ENCODE data around the gene ESR2. TPM values are rescaled to one million over a fixed set of nuclear protein-coding genes. Genes with fewer than 3 reads are reported as not detected.

ESR2 gene
- total and polyA plus RNA-seq, 7 experiments from 2014 or later = 0.07 to 0.19 (median 0.12) TPM; not detected in 2

- intact Hi-C loops (cut with micrococcal nuclease) = no loop called here
- CTCF ChIA-PET = no interaction called here
Observed at GRCh38 chr14:64115401-64115800, 178.8 kb downstream of the ESR2 start.

GRCh38 chr14:64114796-64115195 lies 179.4 kb downstream of the ESR2 start:
- intact Hi-C loops (cut with micrococcal nuclease) = no loop called here
- ChIA-PET POLR2A (no interaction called here), CTCF (no interaction called here)
- Mint-ChIP-seq H3K27ac (no peak overlapping the region), H3K4me3 (no peak overlapping the region), H3K36me3 (peaks cover 2 to 44% (median 27%) of the 10 kb centered on the region in 5 donors), H3K4me1 (no peaks in the 10 kb centered on the region), H3K9me3 (no peaks in the 10 kb centered on the region), H3K27me3 (no peaks in the 10 kb centered on the region)
- ATAC-seq (no peak), DNase-seq (no peak)
- H3K27ac ChIP-seq (ENCODE audit: low read depth, low read length) = no peak overlapping the region
- peaks cover 0 to 44% (median 38%) of the 10 kb centered on the region in 3 experiments for H3K36me3 ChIP-seq (ENCODE audit: control insufficient read depth in 2 of 3, insufficient read depth in 3 of 3, low read length in 3 of 3)
- no peaks in the 10 kb centered on the region for H3K4me1 ChIP-seq (ENCODE audit: control insufficient read depth in 2 of 2, insufficient read depth in 2 of 2, low read length in 2 of 2)
- no peaks in the 10 kb centered on the region for H3K9me3 ChIP-seq (ENCODE audit: control insufficient read depth in 2 of 3, low read length in 3 of 3)
- no peaks in the 10 kb centered on the region for H3K27me3 ChIP-seq (ENCODE audit: control insufficient read depth in 2 of 2, insufficient read depth in 2 of 2, low read length in 2 of 2)
- H3K4me3 ChIP-seq (ENCODE audit: low read length) = no peak overlapping the region

More at GRCh38 chr14:64115401-64115800, 178.8 kb downstream of the ESR2 start:
- Histone ChIP-seq H3K36me3 (ENCODE audit: control insufficient read depth in 2 of 3, insufficient read depth in 3 of 3, low read length in 3 of 3) (peaks cover 0 to 47% (median 38%) of the 10 kb centered on the region in 3 experiments), H3K9me3 (ENCODE audit: control insufficient read depth in 2 of 3, low read length in 3 of 3) (no peaks in the 10 kb centered on the region), H3K4me3 (ENCODE audit: low read length) (no peak overlapping the region), H3K27me3 (ENCODE audit: control insufficient read depth in 2 of 2, insufficient read depth in 2 of 2, low read length in 2 of 2) (no peaks in the 10 kb centered on the region), H3K4me1 (ENCODE audit: control insufficient read depth in 2 of 2, insufficient read depth in 2 of 2, low read length in 2 of 2) (no peaks in the 10 kb centered on the region), H3K27ac (ENCODE audit: low read depth, low read length) (no peak overlapping the region)
- Mint-ChIP-seq H3K4me1 (no peaks in the 10 kb centered on the region), H3K27ac (no peak overlapping the region), H3K36me3 (peaks cover 0 to 44% (median 27%) of the 10 kb centered on the region in 5 donors), H3K27me3 (no peaks in the 10 kb centered on the region), H3K9me3 (no peaks in the 10 kb centered on the region), H3K4me3 (no peak overlapping the region)
- no peak for DNase-seq
- POLR2A ChIA-PET = no interaction called here
- ATAC-seq = no peak

GRCh38 chr14:64114166-64114565 lies 180.0 kb downstream of the ESR2 start:
- ATAC-seq (no peak), DNase-seq (no peak)
- Mint-ChIP-seq H3K36me3 (peaks cover 4 to 38% (median 22%) of the 10 kb centered on the region in 5 donors), H3K4me1 (no peaks in the 10 kb centered on the region), H3K27ac (no peak overlapping the region), H3K27me3 (no peaks in the 10 kb centered on the region), H3K4me3 (no peak overlapping the region), H3K9me3 (no peaks in the 10 kb centered on the region)
- Histone ChIP-seq H3K27me3 (ENCODE audit: control insufficient read depth in 2 of 2, insufficient read depth in 2 of 2, low read length in 2 of 2) (no peaks in the 10 kb centered on the region), H3K27ac (ENCODE audit: low read depth, low read length) (no peak overlapping the region), H3K9me3 (ENCODE audit: control insufficient read depth in 2 of 3, low read length in 3 of 3) (no peaks in the 10 kb centered on the region), H3K4me3 (ENCODE audit: low read length) (no peak overlapping the region), H3K36me3 (ENCODE audit: control insufficient read depth in 2 of 3, insufficient read depth in 3 of 3, low read length in 3 of 3) (peaks cover 2 to 38% (median 32%) of the 10 kb centered on the region in 3 experiments), H3K4me1 (ENCODE audit: control insufficient read depth in 2 of 2, insufficient read depth in 2 of 2, low read length in 2 of 2) (no peaks in the 10 kb centered on the region)
- ChIA-PET POLR2A (no interaction called here), CTCF (no interaction called here)
- intact Hi-C loops (cut with micrococcal nuclease) = no loop called here

- DNase-seq (no peak), ATAC-seq (no peak)
- Histone ChIP-seq H3K36me3 (ENCODE audit: control insufficient read depth in 2 of 3, insufficient read depth in 3 of 3, low read length in 3 of 3) (peaks cover 3 to 43% (median 32%) of the 10 kb centered on the region in 3 experiments), H3K27me3 (ENCODE audit: control insufficient read depth in 2 of 2, insufficient read depth in 2 of 2, low read length in 2 of 2) (no peaks in the 10 kb centered on the region), H3K27ac (ENCODE audit: low read depth, low read length) (no peak overlapping the region), H3K4me3 (ENCODE audit: low read length) (no peak overlapping the region), H3K9me3 (ENCODE audit: control insufficient read depth in 2 of 3, low read length in 3 of 3) (no peaks in the 10 kb centered on the region), H3K4me1 (ENCODE audit: control insufficient read depth in 2 of 2, insufficient read depth in 2 of 2, low read length in 2 of 2) (no peaks in the 10 kb centered on the region)
- ChIA-PET CTCF (no interaction called here), POLR2A (no interaction called here)
- H3K27me3 Mint-ChIP-seq = no peaks in the 10 kb centered on the region
- no peak overlapping the region for H3K27ac Mint-ChIP-seq
- H3K4me3 Mint-ChIP-seq = no peak overlapping the region
- no peaks in the 10 kb centered on the region for H3K4me1 Mint-ChIP-seq
- H3K9me3 Mint-ChIP-seq = no peaks in the 10 kb centered on the region
- intact Hi-C loops (cut with micrococcal nuclease) = no loop called here
- H3K36me3 Mint-ChIP-seq = peaks cover 4 to 36% (median 17%) of the 10 kb centered on the region in 5 donors
Observed at GRCh38 chr14:64112867-64113678, 181.1 kb downstream of the ESR2 start.

- ChIA-PET POLR2A (no interaction called here), CTCF (no interaction called here)
- Mint-ChIP-seq H3K27ac (no peak overlapping the region), H3K36me3 (peaks cover 4 to 31% (median 23%) of the 10 kb centered on the region in 5 donors), H3K4me1 (no peaks in the 10 kb centered on the region), H3K9me3 (no peaks in the 10 kb centered on the region), H3K4me3 (no peak overlapping the region), H3K27me3 (no peaks in the 10 kb centered on the region)
- Histone ChIP-seq H3K27me3 (ENCODE audit: control insufficient read depth in 2 of 2, insufficient read depth in 2 of 2, low read length in 2 of 2) (no peaks in the 10 kb centered on the region), H3K4me3 (ENCODE audit: low read length) (no peak overlapping the region), H3K27ac (ENCODE audit: low read depth, low read length) (no peak overlapping the region), H3K9me3 (ENCODE audit: control insufficient read depth in 2 of 3, low read length in 3 of 3) (no peaks in the 10 kb centered on the region), H3K36me3 (ENCODE audit: control insufficient read depth in 2 of 3, insufficient read depth in 3 of 3, low read length in 3 of 3) (peaks cover 3 to 48% (median 36%) of the 10 kb centered on the region in 3 experiments), H3K4me1 (ENCODE audit: control insufficient read depth in 2 of 2, insufficient read depth in 2 of 2, low read length in 2 of 2) (no peaks in the 10 kb centered on the region)
- ATAC-seq (no peak), DNase-seq (no peak)
- intact Hi-C loops (cut with micrococcal nuclease) = no loop called here
Observed at GRCh38 chr14:64110802-64111201, 183.4 kb downstream of the ESR2 start.

GRCh38 chr14:64109819-64110554 lies 184.2 kb downstream of the ESR2 start:
- peaks cover 4 to 47% (median 35%) of the 10 kb centered on the region in 3 experiments for H3K36me3 ChIP-seq (ENCODE audit: control insufficient read depth in 2 of 3, insufficient read depth in 3 of 3, low read length in 3 of 3)
- no peak overlapping the region for H3K27ac ChIP-seq (ENCODE audit: low read depth, low read length)
- ATAC-seq = no peak
- no peaks in the 10 kb centered on the region for H3K27me3 Mint-ChIP-seq
- ChIA-PET CTCF (no interaction called here), POLR2A (no interaction called here)
- no peaks in the 10 kb centered on the region for H3K4me1 Mint-ChIP-seq
- no peaks in the 10 kb centered on the region for H3K4me1 ChIP-seq (ENCODE audit: control insufficient read depth in 2 of 2, insufficient read depth in 2 of 2, low read length in 2 of 2)
- H3K27ac Mint-ChIP-seq = no peak overlapping the region
- intact Hi-C loops (cut with micrococcal nuclease) = no loop called here
- H3K4me3 Mint-ChIP-seq = no peak overlapping the region
- no peaks in the 10 kb centered on the region for H3K27me3 ChIP-seq (ENCODE audit: control insufficient read depth in 2 of 2, insufficient read depth in 2 of 2, low read length in 2 of 2)
- peaks cover 6 to 33% (median 20%) of the 10 kb centered on the region in 5 donors for H3K36me3 Mint-ChIP-seq
- H3K9me3 ChIP-seq (ENCODE audit: control insufficient read depth in 2 of 3, low read length in 3 of 3) = no peaks in the 10 kb centered on the region
- H3K4me3 ChIP-seq (ENCODE audit: low read length) = no peak overlapping the region
- DNase-seq = no peak
- no peaks in the 10 kb centered on the region for H3K9me3 Mint-ChIP-seq
